ENCODE results near the gene MEGF6.
"Not testable (repeated sequence)": the region's sequence is repeated elsewhere in the genome, so short reads cannot be mapped to it uniquely, and the experiment has no call there.

The MEGF6 gene

GRCh38 chr1:3625151-3625907 lies 14.0 kb upstream of the MEGF6 start:
- peak; percentile 45 for ATAC-seq
- TF ChIP-seq PPARA (CRISPR knock-in tag; IDR thresholded peaks at IDR 0.05; ENCODE audit: borderline replicate concordance) (no peak), TSHZ2 (CRISPR knock-in tag; IDR thresholded peaks at IDR 0.05) (no peak)

- TF ChIP-seq ESRRG (CRISPR knock-in tag; IDR thresholded peaks at IDR 0.05) (no peak), GLIS3 (CRISPR knock-in tag; IDR thresholded peaks at IDR 0.05) (no peak)
- peak; percentile 92 for ATAC-seq
These were observed 13.2 kb upstream of the MEGF6 start, which contains the start of gene TPRG1L for GRCh38 chr1:3624200-3625136. TSS of gene TPRG1L (plus strand) at chr1:3625015. CDS start at chr1:3625073, 58 bp downstream.

GRCh38 chr1:3623441-3624199 lies 12.3 kb upstream of the MEGF6 start:
- TF ChIP-seq RARB (CRISPR knock-in tag; IDR thresholded peaks at IDR 0.05) (no peak), ZNF70 (CRISPR knock-in tag; IDR thresholded peaks at IDR 0.05) (no peak), TOX (CRISPR knock-in tag; IDR thresholded peaks at IDR 0.05; ENCODE audit: borderline replicate concordance) (no peak), CSRNP3 (CRISPR knock-in tag; IDR thresholded peaks at IDR 0.05) (no peak), ISL1 (CRISPR knock-in tag; IDR thresholded peaks at IDR 0.05) (no peak), SNAI2 (CRISPR knock-in tag; IDR thresholded peaks at IDR 0.05) (no peak), PPARA (CRISPR knock-in tag; IDR thresholded peaks at IDR 0.05; ENCODE audit: borderline replicate concordance) (no peak), OSR1 (CRISPR knock-in tag; IDR thresholded peaks at IDR 0.05) (no peak), ZC3H10 (CRISPR knock-in tag; IDR thresholded peaks at IDR 0.05) (no peak), ARNTL (CRISPR knock-in tag; IDR thresholded peaks at IDR 0.05; ENCODE audit: borderline replicate concordance, low read depth) (no peak), CREB5 (CRISPR knock-in tag; IDR thresholded peaks at IDR 0.05; ENCODE audit: low read depth) (no peak)
- ATAC-seq, result peak; percentile 3; the same call in 2 of the 3 replicates

- not testable (repeated sequence) for ATAC-seq
These were observed 10.8 kb upstream of the MEGF6 start for GRCh38 chr1:3622102-3622501.

- not testable (repeated sequence) for ATAC-seq
These were observed 9.9 kb upstream of the MEGF6 start for GRCh38 chr1:3621151-3621671.

GRCh38 chr1:3620708-3621107 lies 9.4 kb upstream of the MEGF6 start:
- no peak for ATAC-seq
- no peak for TF ChIP-seq GLIS3 (CRISPR knock-in tag; IDR thresholded peaks at IDR 0.05)
- no peak for TF ChIP-seq ZC3H10 (CRISPR knock-in tag; IDR thresholded peaks at IDR 0.05)
- no peak for TF ChIP-seq ARNTL (CRISPR knock-in tag; IDR thresholded peaks at IDR 0.05; ENCODE audit: borderline replicate concordance, low read depth)
- TF ChIP-seq TOX (CRISPR knock-in tag; IDR thresholded peaks at IDR 0.05; ENCODE audit: borderline replicate concordance), result no peak
- TF ChIP-seq OSR1 (CRISPR knock-in tag; IDR thresholded peaks at IDR 0.05), result no peak
- TF ChIP-seq POU6F1 (CRISPR knock-in tag; IDR thresholded peaks at IDR 0.05; ENCODE audit: borderline replicate concordance, low read depth), result no peak
- no peak for TF ChIP-seq CSDC2 (CRISPR knock-in tag; IDR thresholded peaks at IDR 0.05)
- TF ChIP-seq CREB5 (CRISPR knock-in tag; IDR thresholded peaks at IDR 0.05; ENCODE audit: low read depth), result no peak
- no peak for TF ChIP-seq BACH2 (CRISPR knock-in tag; IDR thresholded peaks at IDR 0.05; ENCODE audit: borderline replicate concordance)
- TF ChIP-seq ZNF70 (CRISPR knock-in tag; IDR thresholded peaks at IDR 0.05), result no peak
- TF ChIP-seq CSRNP3 (CRISPR knock-in tag; IDR thresholded peaks at IDR 0.05), result no peak
- no peak for TF ChIP-seq SNAI2 (CRISPR knock-in tag; IDR thresholded peaks at IDR 0.05)

All from SK-N-SH treated with all-trans-retinoic acid at 6 μM for 48 hours (cell line).